NB4 (cell line): ENCODE results near the gene HPCAL1.

Experiments used
- MYC ChIP-seq: IDR thresholded peaks from 2 replicates; pipeline ENCODE4 v1.6.1; 2011; ENCODE audit warnings: low read depth, low read length
- TF ChIP-seq, protein P1 (sequence below): IDR thresholded peaks from one replicate; pipeline ENCODE4 v1.5.1; 2012; ENCODE audit warnings: low read depth, low read length

DNA sequence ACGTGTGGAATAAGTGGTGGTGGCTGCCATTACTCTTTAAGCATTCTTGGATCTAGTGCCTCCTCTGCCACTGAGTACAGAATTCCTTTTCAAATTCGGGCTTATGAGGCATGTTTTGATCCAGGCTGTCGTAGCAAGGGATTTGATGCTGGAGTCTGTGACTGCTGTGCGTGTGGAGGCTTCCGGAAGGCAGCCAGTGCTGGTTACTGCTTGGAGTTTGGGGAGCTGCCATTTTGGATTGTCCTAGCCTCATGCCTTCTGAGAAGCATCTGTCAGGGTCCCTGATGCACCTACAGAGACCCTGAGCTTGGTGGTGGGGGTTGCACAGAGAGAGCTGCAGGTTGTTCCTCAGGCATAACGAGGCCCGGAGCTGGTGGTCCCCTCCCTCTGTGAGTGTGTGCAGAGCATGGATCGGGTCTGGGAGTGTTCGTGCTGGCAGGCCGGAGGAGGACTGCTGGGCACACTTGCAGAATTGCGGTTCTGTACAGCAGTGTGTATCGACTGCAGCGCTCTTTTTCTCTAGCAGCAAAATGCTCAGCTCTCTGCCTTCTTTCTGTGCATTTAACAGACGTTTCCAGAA is 7.7 kb downstream of the HPCAL1 start:
- TF ChIP-seq, protein P1, sequence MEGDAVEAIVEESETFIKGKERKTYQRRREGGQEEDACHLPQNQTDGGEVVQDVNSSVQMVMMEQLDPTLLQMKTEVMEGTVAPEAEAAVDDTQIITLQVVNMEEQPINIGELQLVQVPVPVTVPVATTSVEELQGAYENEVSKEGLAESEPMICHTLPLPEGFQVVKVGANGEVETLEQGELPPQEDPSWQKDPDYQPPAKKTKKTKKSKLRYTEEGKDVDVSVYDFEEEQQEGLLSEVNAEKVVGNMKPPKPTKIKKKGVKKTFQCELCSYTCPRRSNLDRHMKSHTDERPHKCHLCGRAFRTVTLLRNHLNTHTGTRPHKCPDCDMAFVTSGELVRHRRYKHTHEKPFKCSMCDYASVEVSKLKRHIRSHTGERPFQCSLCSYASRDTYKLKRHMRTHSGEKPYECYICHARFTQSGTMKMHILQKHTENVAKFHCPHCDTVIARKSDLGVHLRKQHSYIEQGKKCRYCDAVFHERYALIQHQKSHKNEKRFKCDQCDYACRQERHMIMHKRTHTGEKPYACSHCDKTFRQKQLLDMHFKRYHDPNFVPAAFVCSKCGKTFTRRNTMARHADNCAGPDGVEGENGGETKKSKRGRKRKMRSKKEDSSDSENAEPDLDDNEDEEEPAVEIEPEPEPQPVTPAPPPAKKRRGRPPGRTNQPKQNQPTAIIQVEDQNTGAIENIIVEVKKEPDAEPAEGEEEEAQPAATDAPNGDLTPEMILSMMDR: no peak
- TF ChIP-seq MYC: no peak
